ENCODE measurements around the gene HBA1. TPM values are rescaled to one million over a fixed set of nuclear protein-coding genes. Genes with fewer than 3 reads are reported as not detected.
"Not testable (repeated sequence)": the region's sequence is repeated elsewhere in the genome, so short reads cannot be mapped to it uniquely, and the experiment has no call there.

The HBA1 gene
- not detected in 2 replicates for polyA plus RNA-seq
- polyA minus RNA-seq = not detected in 2 replicates

DNA sequence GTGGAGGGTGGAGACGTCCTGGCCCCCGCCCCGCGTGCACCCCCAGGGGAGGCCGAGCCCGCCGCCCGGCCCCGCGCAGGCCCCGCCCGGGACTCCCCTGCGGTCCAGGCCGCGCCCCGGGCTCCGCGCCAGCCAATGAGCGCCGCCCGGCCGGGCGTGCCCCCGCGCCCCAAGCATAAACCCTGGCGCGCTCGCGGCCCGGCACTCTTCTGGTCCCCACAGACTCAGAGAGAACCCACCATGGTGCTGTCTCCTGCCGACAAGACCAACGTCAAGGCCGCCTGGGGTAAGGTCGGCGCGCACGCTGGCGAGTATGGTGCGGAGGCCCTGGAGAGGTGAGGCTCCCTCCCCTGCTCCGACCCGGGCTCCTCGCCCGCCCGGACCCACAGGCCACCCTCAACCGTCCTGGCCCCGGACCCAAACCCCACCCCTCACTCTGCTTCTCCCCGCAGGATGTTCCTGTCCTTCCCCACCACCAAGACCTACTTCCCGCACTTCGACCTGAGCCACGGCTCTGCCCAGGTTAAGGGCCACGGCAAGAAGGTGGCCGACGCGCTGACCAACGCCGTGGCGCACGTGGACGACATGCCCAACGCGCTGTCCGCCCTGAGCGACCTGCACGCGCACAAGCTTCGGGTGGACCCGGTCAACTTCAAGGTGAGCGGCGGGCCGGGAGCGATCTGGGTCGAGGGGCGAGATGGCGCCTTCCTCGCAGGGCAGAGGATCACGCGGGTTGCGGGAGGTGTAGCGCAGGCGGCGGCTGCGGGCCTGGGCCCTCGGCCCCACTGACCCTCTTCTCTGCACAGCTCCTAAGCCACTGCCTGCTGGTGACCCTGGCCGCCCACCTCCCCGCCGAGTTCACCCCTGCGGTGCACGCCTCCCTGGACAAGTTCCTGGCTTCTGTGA is at the start of gene HBA1:
Gene HBA1, plus strand, starts transcription at position 204 of the 906 bp plus-strand sequence. Its CDS starts 37 bp downstream, at position 241.
- H3K9ac ChIP-seq (ENCODE audit: low read length); H3K9me2 ChIP-seq (ENCODE audit: insufficient read depth, low read length); H4K20me1 ChIP-seq (ENCODE audit: insufficient read depth); H2AFZ ChIP-seq (ENCODE audit: low read depth, low read length); H3K27ac ChIP-seq (ENCODE audit: low read length); H3K4me2 ChIP-seq (ENCODE audit: low read length); H3F3A ChIP-seq (ENCODE audit: insufficient read depth, low read length, poor library complexity, severe bottlenecking); H3K36me3 ChIP-seq (ENCODE audit: insufficient read depth, low read length); H3K9me3 ChIP-seq (ENCODE audit: low read length); H3K79me2 ChIP-seq (replicated peaks; ENCODE audit: insufficient read depth, low read length): not testable (repeated sequence)
- H3K27me3 ChIP-seq (ENCODE audit: insufficient read depth, low read depth, low read length) = peaks cover 65% of the 10 kb centered on the region
- peak within 1 kb of the TSS; percentile 41 for H3K4me3 ChIP-seq (ENCODE audit: low read length)

GRCh38 chr16:129075-129474 is 47.4 kb upstream of the HBA1 start:
- Histone ChIP-seq H3F3A (ENCODE audit: insufficient read depth, low read length, poor library complexity, severe bottlenecking) (no peaks in the 10 kb centered on the region), H4K20me1 (ENCODE audit: insufficient read depth) (no peaks in the 10 kb centered on the region), H3K27ac (ENCODE audit: low read length) (no peak overlapping the region), H2AFZ (ENCODE audit: low read depth, low read length) (no peak overlapping the region), H3K9ac (ENCODE audit: low read length) (no peak overlapping the region), H3K4me2 (ENCODE audit: low read length) (no peak overlapping the region), H3K27me3 (ENCODE audit: insufficient read depth, low read depth, low read length) (no peaks in the 10 kb centered on the region), H3K4me3 (ENCODE audit: low read length) (no peak overlapping the region), H3K9me2 (ENCODE audit: insufficient read depth, low read length) (no peaks in the 10 kb centered on the region), H3K36me3 (ENCODE audit: insufficient read depth, low read length) (no peaks in the 10 kb centered on the region), H3K9me3 (ENCODE audit: low read length) (no peaks in the 10 kb centered on the region), H3K79me2 (replicated peaks; ENCODE audit: insufficient read depth, low read length) (no peaks in the 10 kb centered on the region)
- TF ChIP-seq POLR2AphosphoS5 (IDR thresholded peaks at IDR 0.05) (no peak), REST (IDR thresholded peaks at IDR 0.05; ENCODE audit: borderline replicate concordance) (no peak), CTCF (IDR thresholded peaks at IDR 0.05; ENCODE audit: poor library complexity, severe bottlenecking) (no peak), RAD21 (conservative IDR thresholded peaks at IDR 0.05) (no peak), EZH2 (IDR thresholded peaks at IDR 0.05; ENCODE audit: borderline replicate concordance, insufficient read depth, low read length, poor library complexity, severe bottlenecking) (no peak), SMC3 (conservative IDR thresholded peaks at IDR 0.05; ENCODE audit: poor library complexity) (no peak), MXI1 (conservative IDR thresholded peaks at IDR 0.05; ENCODE audit: poor library complexity, severe bottlenecking) (no peak), TAF1 (IDR thresholded peaks at IDR 0.05; ENCODE audit: low read depth) (no peak)

All from neural cell (in vitro differentiated cells).